Mucosa of descending colon (tissue), 3 donors: ENCODE results near the gene RAB11FIP4. TPM values are rescaled to one million over a fixed set of nuclear protein-coding genes. Genes with fewer than 3 reads are reported as not detected.

Source experiments
- ATAC-seq: fragments of 200-7000 bp; cut with Tn5 transposase; one replicate; pipeline ENCODE4 v1.9.1; 2020; ENCODE audit warnings: mild to moderate bottlenecking, moderate library complexity
- DNase-seq, 3 donors: peaks; one replicate each; pipeline ENCODE4 v3.0.0-alpha.2; 2020
- H3K36me3 ChIP-seq: fragments of 200-600 bp; one replicate; pipeline ENCODE4 v1.8.0; 2021; ENCODE audit warnings: low read depth, mild to moderate bottlenecking
- H3K4me1 ChIP-seq: fragments of 200-600 bp; one replicate; pipeline ENCODE4 v1.8.0; 2021; ENCODE audit warnings: low read depth, mild to moderate bottlenecking
- H3K4me3 ChIP-seq: fragments of 200-600 bp; one replicate; pipeline ENCODE4 v1.8.0; 2021; ENCODE audit warnings: mild to moderate bottlenecking
- H3K9me3 ChIP-seq: fragments of 200-600 bp; one replicate; pipeline ENCODE4 v1.8.0; 2021; ENCODE audit warnings: mild to moderate bottlenecking
- intact Hi-C, 2 donors: fragments of 100-400 bp; cut with DNase I in 1 of 2; cut with micrococcal nuclease in 1 of 2; formaldehyde crosslinking; loops; one replicate each; pipeline versions ENCODE4 v1.11.0 to v1.11.1; 2022; cut with DNase I, micrococcal nuclease
- total RNA-seq, 3 donors: library from RNA; stranded (reverse); fragmentation: NEBNext Ultra II Directional in 2 of 3; extraction: Animal tissue kit (Norgen Biotek cat#: 25700) in 2 of 3; gene quantifications; one replicate each; pipeline versions ENCODE4 v1.2.1 to v1.2.4, GENCODE V29; 2021 to 2023
- TF ChIP-seq, protein P1 (sequence below): fragments of 200-600 bp; IDR thresholded peaks from one replicate; pipeline ENCODE4 v1.8.0; 2022; ENCODE audit warnings: antibody characterized with exemption, mild to moderate bottlenecking
- donor health status: DM: no; HTN: no; CAD: no; lungs with moderate emphysema.
- donor health status: DM: no; HTN: no; CAD: no.
- donor health status: DM: no; HTN: yes; CAD: no.

The RAB11FIP4 gene
- total RNA-seq, 3 donors from 2014 or later, result 24.5 to 49.9 (median 40.7) TPM

DNA sequence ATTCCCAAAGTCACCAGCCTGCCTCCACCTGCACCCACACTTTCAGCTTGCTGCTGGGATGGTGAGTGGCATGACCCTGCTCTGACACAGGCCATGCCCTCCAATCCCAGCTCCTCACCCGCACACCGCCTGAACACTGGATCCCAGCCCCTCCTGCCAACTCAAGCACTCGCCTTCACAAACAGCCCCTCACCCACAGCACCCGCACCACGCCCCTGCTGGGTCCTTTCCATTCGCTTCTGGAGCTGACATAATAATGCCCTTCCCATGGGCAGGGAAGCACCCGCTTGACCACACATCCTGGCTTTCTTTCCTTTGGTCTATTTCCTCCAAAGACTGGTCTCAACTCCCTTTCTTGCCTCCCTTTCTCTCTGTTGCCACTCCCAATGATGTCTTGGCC, 57.6 kb downstream of the RAB11FIP4 start:
- Histone ChIP-seq H3K4me3 (no peak overlapping the region), H3K36me3 (no peaks in the 10 kb centered on the region), H3K4me1 (no peaks in the 10 kb centered on the region), H3K9me3 (no peaks in the 10 kb centered on the region)
- DNase-seq (no peak), ATAC-seq (no peak)
- intact Hi-C loops, result no loop called here
- TF ChIP-seq, protein P1, sequence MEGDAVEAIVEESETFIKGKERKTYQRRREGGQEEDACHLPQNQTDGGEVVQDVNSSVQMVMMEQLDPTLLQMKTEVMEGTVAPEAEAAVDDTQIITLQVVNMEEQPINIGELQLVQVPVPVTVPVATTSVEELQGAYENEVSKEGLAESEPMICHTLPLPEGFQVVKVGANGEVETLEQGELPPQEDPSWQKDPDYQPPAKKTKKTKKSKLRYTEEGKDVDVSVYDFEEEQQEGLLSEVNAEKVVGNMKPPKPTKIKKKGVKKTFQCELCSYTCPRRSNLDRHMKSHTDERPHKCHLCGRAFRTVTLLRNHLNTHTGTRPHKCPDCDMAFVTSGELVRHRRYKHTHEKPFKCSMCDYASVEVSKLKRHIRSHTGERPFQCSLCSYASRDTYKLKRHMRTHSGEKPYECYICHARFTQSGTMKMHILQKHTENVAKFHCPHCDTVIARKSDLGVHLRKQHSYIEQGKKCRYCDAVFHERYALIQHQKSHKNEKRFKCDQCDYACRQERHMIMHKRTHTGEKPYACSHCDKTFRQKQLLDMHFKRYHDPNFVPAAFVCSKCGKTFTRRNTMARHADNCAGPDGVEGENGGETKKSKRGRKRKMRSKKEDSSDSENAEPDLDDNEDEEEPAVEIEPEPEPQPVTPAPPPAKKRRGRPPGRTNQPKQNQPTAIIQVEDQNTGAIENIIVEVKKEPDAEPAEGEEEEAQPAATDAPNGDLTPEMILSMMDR, result no peak

DNA sequence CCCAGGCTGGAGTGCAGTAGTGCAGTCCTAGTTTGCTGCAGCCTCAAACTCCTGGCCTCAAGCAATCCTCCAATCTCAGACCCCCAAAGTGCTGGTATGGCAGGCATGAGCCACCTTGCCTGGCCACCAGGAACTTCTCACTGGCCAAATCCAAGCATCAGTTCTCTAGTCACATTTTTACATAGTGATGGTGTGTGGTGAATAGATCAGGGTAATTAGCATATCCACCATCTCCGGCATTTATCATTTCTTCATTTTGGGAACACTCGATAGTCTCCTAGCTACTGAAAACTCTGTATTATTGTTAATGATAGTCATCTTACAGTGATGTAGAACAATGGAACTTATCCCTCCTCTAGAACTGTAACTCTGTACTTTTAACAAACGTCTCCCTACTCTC, 58.3 kb downstream of the RAB11FIP4 start:
- no peak for ATAC-seq
- Histone ChIP-seq H3K36me3 (no peaks in the 10 kb centered on the region), H3K4me3 (no peak overlapping the region), H3K9me3 (no peaks in the 10 kb centered on the region), H3K4me1 (no peaks in the 10 kb centered on the region)
- intact Hi-C loops, result no loop called here
- TF ChIP-seq, protein P1, result no peak
- no peak for DNase-seq

DNA sequence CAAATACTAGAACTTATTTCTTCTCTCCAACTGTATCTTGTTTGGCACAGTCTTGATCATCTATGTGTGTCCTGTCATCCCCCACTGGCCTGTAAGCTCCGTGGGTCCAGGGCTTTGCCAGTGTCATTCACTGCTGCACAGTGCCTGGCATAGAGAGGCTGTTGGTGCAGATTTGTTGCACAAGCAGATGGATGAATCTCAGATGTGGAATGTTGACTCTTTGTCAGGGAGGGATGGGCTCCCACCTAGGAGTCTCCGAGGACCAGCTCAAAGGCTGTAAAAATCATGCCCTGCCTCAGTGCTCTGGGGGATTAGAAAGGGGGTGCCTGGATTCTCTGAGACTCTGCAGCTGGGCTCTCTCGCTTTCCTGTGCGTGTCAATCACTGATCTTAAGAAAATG, 60.6 kb downstream of the RAB11FIP4 start:
- intact Hi-C loops, result no loop called here
- no peak for DNase-seq
- H3K4me1 ChIP-seq, result no peaks in the 10 kb centered on the region
- H3K4me3 ChIP-seq, result no peak overlapping the region
- H3K9me3 ChIP-seq, result no peaks in the 10 kb centered on the region
- peak; percentile 13 for ATAC-seq
- TF ChIP-seq, protein P1, result no peak
- no peaks in the 10 kb centered on the region for H3K36me3 ChIP-seq

DNA sequence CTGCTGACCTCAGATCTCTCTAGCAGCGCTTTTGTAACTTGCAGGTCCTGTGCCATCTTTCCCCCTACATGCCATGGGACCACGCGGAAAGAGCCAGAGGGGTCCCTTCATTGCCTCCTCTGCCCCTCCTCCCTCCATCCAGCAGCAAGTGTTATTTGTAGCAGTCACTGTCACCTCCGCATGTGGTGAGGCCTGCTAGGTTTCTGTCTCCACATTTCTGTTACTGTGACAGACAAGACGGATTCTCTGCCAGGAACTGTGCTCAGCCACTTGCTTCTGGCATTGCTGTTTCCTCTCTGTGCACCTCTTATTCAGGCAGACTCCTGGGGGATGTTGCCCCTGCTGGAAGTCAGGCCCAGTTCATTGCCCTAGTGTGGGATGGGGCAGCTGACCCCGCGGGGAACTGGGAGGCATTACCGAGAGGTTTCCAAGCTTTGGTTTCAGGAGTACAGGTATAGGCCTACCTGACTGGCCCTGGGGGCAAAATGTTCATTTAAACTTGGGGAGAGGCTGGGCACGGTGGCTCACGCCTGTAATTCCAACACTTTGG, 61.2 kb downstream of the RAB11FIP4 start:
- intact Hi-C loops, result no loop called here

DNA sequence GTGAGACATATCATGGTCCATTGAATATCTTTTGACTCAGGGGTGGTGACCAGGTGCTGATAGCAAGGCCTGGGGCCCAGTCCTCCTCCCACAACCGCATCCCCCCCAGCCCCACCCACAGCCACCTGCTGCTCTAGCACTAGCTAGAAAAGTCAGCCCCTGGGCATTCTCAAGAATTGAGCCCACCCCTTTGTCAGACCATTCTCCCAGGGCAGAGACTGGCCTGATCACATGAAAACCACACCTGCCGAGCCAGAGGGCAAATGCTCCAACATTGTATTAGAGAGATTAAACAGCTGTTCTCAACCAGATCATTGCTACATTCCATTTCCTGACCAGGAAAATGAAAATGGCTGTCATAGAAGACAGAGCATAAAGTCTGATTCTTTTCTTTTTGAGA, 62.4 kb downstream of the RAB11FIP4 start:
- TF ChIP-seq, protein P1, result no peak
- intact Hi-C loops, result no loop called here
- Histone ChIP-seq H3K9me3 (no peaks in the 10 kb centered on the region), H3K4me3 (no peak overlapping the region), H3K4me1 (no peaks in the 10 kb centered on the region), H3K36me3 (no peaks in the 10 kb centered on the region)
- no peak for DNase-seq
- ATAC-seq, result no peak

More for the DNA sequence above, 61.2 kb downstream of the RAB11FIP4 start:
- H3K4me3 ChIP-seq, result no peak overlapping the region
- ATAC-seq (no peak), DNase-seq (no peak)
- no peaks in the 10 kb centered on the region for H3K9me3 ChIP-seq
- H3K36me3 ChIP-seq, result no peaks in the 10 kb centered on the region
- TF ChIP-seq, protein P1, result no peak
- no peaks in the 10 kb centered on the region for H3K4me1 ChIP-seq

DNA sequence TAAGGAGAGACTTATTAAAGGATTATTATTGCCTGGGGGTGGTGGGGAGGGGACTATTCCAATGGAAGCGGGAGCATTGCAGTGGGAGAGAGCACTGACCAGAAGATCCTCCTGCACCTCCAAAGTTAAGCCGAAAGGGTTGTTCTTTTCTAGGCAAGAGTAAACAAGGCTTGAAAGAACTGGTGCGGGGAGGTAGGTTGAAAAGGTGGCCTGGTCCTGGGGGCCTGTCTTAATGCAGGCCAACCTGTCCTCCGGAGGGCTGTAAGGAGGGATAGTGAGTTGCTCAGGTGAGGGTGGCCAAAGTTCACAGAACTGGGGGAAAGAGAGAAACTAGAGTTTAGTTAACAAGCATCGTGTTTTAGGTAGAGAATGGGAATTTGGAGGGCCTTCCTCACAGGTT, 65.3 kb downstream of the RAB11FIP4 start:
- no peaks in the 10 kb centered on the region for H3K4me1 ChIP-seq
- H3K9me3 ChIP-seq, result no peaks in the 10 kb centered on the region
- DNase-seq (no peak), ATAC-seq (no peak)
- TF ChIP-seq, protein P1, result no peak
- no peaks in the 10 kb centered on the region for H3K36me3 ChIP-seq
- no peak overlapping the region for H3K4me3 ChIP-seq
- intact Hi-C loops, result no loop called here
